CD4-positive, alpha-beta T cell treated with Interleukin-6 at 100 ng/mL for 8 hours (primary cell): ENCODE results near the gene SNTG2.

Experiments
- DNase-seq: peaks from one replicate; pipeline ENCODE4 v3.0.0-alpha.2; 2020; ENCODE audit warnings: mixed read lengths, low spot score

Gene SNTG2

DNA sequence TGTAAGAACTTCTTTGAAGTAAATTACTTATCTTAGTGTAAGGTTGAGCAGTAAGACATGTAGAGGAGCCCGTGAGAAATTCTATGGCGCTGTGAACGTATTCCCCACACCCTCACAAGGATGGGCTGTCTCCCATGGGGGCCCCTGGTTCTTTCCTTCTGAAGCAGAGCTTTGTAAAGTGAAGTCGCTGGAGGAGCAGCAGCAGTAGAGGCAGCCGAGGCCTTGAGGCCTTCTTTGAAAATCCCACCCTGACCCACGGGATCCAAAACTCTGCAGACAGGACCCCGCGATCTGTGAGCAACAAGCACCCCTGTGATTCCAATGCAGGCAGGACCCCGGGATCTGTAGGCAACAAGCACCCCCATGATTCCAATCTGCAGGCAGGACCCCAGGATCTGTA, 23.8 kb upstream of the SNTG2 start:
- no peak for DNase-seq

DNA sequence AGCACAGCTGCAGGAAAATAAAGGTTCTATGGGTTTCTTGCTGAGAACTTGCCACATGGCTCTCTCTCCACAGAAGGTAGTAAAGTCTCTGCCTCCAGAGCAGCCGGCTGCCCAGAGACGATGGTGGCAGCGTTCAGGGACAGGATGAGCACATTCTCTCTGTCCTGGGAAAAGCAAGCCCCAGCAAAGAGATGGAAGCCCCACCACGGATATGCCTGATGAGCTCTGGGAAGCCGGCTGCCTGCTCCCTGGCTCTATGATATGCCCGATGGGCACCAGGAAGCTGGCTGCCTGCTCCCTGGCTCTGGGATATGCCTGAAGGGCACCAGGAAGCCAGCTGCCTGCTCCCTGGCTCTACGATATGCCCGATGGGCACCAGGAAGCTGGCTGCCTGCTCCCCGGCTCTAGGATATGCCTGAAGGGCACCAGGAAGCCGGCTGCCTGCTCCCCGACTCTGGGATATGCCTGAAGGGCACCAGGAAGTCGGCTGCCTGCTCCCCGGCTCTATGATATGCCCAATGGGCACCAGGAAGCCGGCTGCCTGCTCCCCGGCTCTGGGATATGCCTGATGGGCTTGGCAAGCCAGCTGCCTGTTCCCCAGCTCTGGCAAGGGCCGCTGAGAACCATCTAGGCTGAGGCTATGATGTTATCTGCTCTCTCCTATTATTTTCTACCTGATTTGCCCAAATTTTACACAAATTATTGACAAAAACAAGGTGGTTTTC, 21.5 kb upstream of the SNTG2 start:
- no peak for DNase-seq

DNA sequence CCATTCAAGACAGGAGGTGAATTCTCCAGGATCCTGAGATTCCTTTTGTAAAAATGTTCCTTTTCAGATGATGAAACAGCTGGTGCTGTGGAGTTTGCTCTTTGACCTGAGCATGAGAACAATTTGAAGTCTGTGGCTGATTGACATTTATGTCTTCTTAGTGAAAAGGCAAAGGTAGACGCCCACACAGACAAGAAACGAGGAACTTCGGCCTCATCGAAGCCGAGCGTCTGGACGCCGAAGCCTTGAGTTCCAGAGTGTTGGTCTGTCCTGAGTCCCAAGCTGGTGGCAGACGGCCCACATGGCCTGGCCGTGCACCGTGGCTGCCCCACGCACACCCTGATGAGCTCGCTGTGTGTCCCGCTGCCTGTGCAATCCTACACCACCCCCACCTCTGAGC, 20.7 kb upstream of the SNTG2 start:
- no peak for DNase-seq

DNA sequence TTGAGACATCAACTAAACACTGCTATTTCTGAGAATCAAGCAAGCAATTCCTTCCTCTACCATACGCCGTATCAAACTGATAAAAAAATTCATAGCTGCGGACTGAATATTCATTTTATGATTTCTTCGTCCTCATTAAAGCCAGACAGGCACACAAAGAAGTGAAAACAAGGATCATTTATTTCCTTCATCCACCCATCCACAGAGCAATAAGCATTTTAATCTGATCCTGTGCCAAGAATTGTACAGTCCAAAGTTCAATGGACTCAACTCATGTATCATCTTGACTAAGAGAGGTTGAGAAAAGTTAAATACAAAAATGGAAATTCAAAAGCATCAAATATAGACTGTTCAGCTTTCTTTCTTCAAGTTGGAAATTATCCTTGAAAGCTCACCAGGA, 19.7 kb upstream of the SNTG2 start:
- DNase-seq: no peak

DNA sequence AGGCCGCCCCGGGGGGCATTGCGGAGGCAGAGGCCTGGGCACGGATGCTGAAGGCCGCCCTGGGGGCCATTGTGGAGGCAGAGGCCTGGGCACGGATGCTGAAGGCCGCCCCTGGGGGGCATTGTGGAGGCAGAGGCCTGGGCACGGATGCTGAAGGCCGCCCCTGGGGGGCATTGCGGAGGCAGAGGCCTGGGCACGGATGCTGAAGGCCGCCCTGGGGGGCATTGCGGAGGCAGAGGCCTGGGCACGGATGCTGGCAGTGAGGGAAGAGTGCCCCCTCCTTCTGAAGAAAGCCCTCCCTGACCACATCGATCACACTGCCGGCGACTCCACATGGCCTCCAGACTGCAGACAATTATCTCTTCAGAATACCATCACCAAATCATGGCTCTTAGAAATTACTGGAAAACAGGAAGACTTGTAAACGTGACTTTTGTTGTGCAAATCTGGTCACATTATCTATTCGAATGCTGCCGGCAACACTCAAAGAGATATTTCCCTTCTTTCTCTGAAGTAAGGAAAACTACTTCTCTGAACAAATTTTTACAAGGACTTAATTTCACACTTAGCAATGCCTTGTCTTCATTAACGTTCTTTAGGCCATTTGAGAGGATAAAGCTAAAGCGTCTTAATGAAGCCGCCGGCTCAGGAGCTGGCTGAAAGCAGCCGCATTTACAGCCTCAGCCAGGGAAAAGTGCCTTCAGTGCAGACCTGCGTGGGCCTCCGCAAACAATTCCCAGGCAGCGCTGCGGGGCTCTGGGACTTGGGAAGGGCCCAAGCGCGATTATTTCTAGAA, 18.1 kb upstream of the SNTG2 start:
- no peak for DNase-seq

DNA sequence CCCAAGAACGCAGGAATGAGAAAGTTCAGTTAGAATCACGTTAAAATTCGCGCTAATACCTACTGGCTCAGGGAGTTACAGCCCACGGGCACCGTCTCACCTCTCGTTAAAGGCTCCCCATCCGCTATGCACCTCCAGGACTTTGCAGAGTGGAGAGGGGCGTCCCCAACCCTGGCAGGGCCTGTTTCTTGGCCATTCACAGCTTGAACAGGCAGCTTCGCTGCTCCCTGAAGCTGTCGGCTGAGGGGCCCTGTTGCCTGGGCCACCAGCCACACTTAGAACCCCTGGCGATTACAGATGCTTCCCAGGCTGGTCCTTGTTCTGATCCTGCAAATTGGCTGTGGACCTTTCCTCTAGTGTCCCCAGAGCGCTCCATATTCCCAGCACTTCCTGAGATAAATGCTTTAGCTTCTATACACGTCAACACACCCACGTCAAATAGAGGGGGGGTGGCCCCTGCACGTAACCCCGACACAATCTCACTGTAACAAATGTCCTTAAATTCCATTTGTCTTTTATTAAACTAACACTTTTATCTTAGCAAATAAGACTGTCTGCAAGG, 16.8 kb upstream of the SNTG2 start:
- no peak for DNase-seq

DNA sequence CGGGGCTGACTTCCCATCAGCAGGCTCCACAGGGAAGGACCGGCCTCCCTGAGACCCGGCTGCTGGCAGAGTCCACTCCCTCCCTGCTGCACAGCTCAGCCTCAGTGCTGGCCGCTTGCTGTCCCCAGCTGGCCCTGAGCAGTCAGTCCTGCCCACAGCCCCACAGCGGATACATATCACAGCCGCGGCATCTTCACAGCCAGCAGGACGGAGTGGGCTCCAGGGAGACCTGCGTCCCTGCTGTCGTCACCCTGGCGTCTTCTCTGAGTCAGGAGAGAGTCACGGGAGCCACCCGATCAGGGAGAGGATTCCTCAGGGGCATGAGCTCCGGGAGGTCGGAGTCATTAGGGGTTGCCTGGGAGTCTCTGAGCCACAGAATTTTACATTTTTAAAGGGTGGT, 13.1 kb upstream of the SNTG2 start:
- no peak for DNase-seq

DNA sequence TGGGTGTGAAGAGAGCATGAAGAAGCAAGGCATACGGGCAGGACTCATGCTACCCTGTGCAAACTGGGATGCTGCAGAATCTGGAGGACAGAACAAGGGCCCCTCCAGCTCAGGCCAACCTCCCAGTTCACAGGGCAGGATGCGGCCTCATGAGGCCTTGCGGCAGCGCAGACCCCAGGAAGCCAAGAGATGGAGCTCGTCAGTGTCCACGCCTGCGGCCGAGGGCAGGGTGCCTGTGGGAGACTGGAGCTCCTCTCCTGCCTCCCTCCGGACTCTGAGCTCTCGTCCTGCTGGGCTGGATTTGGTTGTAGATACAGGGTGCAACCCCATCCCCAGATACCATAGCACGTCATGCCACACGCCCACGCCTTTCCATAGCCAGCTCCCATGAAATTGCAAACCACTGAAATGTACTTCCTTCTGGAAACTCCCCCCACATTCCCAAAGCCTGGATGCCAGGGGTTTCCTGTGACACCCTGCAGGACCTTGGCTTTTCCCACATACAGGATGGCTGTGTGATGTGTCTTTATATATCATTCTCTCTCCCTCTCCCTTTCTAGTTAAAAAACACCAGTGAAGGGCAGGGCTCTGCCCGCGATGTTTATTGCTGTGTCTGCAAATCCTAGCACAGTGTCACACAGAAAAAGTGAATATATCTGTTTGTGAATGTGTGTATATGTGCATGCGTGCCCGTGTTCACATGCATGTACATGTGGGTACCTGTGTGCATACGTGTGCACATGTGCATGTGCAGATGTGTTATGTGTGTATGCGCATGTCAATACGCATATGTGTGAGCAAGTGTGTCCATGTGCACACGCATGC, 12.3 kb upstream of the SNTG2 start:
- DNase-seq: no peak

DNA sequence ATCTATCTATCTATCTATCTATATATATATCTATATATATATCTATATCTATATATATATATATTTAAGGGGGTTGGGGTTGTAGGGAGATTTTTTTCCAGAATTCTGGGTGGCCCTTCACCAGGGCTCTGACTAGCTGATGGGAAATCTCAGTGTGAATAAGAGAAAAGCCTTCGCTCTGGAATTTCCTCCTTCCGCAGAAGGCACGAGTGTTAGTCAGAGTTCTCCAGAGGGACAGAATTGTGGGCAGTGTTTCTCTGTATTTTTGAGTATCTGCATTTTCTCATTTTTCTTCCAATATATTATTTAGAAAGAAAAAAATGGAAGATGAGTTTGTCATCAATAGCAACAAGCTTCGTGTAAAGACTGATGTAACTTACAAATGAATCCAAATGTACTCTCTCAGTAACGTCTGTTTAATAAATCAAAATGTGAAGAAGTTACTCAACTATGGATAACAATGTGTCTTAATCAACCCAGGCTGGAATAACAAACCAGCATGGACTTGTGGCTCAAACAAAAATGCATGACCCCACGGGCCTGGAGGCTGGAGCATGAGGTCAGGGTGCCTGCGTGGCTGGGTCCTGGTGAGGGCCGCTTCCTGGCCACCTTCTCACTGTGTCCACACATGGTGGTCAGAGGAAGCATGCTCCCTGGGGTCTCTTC, 10.6 kb upstream of the SNTG2 start:
- DNase-seq: no peak

DNA sequence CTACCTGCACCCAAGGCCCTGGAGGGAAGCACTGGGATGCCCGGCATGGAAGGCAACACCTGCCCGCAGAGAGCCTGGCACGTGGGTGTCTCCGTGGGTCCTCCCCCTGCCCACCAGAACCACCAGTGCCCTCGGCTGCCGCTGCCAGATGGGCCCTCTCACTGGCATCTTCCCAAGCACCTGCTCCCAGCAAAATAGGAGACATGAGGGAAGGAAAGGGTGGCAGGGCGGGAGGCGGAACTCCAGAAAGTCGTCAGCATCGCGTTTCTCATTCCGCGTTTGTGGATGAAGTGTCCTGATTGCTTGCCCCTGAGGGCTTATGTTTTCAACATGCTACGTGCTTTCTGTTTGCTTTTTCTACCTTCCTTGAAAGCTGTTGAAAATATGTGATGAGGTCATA, 8.8 kb upstream of the SNTG2 start:
- DNase-seq: no peak

DNA sequence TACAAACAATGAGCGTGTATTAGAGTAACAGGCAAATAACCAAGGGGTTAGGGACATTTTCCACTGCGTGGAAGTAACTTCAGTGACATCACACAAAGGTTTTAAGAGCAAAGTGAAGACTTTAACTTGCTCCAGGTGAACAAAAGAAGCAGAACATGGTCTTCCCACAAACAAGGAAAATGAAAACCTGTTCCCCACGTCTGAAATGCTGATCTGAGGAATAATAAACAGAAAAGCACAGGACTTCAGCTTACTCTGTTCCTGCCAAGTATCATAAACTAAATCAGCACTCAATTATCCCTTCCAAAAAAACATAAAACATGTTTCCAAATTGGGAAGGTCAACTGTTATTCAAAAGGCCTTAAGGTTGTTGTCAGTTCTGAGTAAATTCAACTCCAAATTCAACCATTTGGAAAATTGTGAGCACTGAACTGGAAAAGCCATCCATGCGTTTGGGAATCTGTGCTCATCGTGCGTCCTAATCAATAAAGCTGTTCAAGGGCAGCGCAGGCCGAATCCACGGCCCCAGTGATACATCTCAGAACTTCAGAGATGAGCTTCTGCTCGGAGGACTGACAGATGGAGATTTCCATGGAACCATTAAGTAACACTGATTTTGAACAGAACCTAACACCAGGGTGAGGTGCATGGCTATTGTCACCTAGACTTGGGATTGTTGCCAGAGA, 7.7 kb upstream of the SNTG2 start:
- DNase-seq: no peak

DNA sequence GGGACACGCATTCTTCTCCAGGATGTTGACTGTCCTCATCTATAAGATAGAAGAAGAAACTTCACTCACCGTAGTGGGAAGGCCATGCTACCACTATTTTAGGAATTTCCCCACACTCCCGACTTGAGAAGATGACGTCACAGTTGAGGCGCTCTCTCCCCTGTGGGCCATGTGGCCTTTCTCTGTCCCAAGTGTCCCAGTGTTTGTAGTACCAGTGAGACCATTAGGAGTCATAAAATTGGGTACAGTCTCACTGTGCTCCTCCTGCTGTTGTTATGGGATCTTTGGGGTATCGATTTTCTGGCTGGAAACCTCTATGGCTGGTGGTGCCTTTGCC, 7.2 kb upstream of the SNTG2 start:
- no peak for DNase-seq

DNA sequence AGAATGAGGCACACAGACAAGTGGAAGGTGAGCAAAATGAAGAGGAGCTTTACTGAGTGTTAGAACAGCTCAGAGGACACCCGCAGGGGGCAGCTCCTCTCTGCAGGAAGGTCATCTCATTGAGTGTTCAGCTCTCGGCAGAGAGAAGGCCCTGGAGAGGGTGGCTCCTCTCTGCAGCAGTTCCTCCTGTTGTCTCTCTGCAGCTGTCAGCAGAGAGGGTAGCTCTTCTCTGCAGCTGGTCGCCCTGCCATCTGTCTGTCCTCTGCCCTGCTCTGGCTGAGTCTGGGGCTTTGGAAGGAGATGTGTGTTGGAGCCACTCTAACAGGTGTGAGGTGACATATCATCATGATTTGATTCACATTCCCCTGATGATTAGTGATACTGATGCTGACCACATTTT, 6.8 kb upstream of the SNTG2 start:
- DNase-seq: no peak

DNA sequence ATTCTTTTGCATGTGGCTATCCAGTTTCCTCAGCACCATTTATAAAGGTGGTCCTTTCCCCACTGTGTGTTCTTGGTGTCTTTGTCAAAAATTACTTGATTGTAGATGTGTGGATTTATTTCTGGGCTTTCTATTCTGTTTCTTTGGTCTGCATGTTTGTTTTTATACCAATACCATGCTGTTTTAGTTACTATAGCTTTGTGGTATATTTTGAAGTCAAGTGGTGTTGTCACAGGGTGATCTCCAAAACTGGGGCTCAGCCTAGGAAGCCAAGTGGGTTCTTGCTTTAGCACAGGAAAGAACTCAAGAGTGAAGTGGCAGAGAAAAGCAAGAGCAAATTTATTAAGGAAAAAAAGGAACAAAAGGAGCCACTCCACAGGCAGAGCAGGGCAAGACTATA, 6.0 kb upstream of the SNTG2 start:
- no peak for DNase-seq

DNA sequence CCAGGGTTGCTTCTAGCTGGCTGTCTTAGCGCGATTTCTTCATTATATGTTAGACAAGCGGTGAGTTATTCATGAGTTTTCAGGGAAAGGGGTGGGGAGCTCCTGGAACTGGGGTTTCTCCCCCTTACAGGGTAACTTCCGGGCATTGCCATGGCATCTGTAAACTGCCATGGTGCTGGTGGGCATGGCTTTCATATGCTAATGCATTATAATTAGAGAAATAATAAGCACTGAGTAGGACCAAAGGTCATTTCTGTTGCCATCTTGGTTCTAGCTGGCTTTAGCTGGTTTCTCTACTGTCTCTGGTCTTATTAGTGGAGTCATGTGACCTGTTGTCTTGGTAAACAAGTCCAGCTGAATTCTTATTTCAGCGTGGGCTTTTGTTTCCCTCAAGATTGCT, 5.5 kb upstream of the SNTG2 start:
- no peak for DNase-seq

DNA sequence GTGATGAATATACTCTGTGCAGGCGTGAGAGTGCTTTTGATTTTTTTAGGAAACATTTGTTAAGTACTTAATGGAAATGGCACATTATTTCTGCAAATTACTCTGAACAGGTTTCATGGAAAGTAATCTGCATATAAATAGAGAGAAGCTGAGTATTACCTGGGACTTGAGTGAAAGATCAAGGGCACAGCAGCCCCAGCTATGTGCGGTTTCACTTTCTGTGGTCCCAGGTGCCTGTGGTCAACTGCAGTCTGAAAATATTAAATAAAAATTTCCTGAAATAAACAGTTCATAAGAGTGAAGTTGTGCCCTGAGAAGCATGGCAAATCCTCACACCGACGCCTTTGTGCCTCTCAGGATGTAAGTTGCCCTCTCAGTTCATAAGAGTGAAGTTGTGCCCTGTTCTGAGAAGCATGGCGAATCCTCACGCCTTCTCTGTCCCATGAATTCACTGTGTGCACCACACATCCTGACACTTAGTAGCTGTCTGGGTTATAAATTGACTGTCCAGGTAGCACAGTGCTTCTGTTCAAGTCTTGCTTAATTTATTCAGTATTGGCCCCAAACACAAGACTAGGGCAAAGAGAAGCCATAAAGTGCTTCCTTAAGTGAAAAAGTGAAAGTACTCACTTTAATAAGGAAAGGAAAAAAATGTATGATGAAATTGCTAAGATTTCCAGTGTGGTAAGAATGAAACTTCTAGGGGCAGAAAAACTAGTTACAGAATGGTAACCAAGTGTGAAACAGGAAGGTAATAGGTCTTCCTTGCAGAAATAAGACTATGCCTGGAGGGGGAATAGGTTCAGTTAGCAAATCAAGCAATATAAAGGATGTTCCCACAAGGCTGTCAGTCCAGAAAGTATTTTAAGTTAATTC, 4.3 kb upstream of the SNTG2 start:
- DNase-seq: no peak

DNA sequence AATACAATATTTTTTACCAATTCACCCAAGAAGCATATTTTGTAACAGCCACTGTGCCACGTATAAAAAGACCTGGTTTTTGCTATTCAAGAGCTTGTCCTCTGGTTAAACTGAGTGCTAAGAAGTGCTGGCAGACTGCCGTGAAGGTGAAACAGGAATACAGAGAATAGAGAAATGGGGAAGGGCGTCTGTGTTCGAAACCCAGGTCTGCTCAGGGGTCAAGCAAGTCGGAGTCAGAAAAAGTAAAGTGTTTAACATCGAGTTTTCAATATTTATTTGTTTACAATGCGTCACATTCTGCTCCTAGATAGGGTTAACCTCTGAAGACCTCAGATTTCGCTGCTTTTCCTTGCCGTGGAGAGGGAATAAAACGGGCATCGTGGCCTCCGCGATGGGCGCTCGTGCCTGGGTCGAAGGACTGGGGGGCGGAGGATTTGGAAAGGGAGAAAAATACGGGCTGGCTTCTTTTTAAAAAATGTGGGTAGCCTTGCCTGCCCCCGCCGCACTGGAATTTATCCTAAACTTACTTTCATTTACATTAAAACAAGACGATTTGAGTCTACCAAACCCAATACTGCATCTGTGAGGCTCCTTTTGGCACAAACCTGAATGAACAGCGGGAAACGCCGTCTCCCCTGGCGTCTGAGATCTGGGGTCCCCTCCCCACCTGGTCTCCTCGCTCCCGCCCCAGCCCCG, 1.1 kb upstream of the SNTG2 start:
- no peak for DNase-seq

DNA sequence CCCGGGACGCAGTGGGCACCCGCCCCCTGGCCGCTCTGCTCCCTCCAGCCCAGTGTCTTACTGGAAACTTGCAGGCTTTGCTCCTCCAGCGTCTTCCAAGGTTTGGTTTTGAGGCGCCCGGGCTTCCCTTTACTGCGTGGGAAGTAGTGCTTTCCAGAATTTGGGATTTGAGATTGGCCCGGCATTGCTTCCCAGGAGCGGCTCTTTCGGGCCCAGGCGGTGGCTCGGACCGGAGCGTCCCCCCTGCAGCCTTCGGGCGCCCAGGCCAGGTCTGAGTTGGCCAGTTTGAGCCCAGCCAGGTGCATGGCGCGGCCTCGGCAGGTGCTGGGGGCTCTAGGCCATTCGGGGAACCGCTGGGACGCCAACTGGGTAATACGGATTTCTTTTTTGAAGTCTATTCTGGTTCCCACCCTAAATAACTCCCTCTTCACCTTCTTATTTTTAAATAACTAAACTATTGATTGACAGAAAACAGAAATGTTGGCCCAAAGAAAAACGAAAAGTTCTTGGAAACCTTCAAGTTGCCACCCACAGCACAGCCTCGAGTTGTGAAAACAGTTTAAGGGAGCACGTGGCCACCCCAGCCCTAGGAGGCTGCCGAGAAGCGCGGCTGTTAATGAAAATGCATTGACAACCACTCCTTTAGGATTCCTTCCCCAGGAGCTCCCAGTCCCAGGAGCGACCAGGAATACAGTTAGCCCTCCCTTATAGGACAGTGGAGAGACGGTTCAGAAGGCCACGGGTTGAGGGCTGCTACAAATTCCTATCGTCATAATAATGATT, 766 bp downstream of the SNTG2 start:
- DNase-seq: no peak

DNA sequence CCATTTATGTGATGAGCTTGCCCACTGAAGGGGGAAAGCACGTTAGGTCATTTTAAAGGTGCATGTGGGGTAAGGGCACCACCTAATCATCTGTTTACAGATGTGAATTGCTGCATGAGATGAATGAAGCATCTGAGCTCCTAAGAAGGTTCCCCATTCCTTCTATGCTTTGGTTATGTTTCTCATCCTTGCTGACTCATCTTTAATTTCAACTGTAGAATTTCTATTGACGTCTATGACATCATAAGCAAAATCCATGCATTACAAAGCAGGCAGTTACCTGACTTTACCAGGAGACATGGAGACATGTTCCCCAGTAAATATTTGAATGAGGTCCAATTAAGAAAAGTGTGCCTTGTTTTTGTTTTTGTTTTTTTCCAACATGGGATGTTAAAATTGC, 2.8 kb downstream of the SNTG2 start:
- DNase-seq: no peak
